ENCODE results near the gene PRDM15.

Gene PRDM15

DNA sequence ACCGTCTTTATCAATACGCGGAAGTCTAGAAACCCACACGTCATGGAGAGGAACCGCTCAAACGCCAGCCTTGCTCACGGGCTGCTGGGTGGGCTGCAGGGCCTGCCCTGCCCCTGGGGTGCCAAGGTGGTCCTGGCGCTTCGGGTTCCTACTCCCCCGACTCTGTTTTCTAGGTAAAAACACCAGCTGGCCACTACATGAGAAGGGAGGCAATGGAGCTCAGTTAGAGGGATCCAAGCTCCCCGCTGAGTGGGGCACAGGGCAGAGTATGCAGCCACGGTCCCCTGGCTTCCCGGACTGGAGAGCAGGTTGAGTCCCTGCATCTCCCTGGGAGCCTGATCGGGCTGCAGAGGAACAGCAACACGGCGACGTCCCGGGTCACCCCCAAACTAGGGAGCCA lies 71.0 kb downstream of the PRDM15 start:
- Histone ChIP-seq H3K9ac (ENCODE audit: low read depth, low read length) (no peak overlapping the region), H3K4me2 (ENCODE audit: low read length) (no peak overlapping the region), H3K27me3 (ENCODE audit: control insufficient read depth, insufficient read depth, low read length) (no peaks in the 10 kb centered on the region), H3K4me1 (ENCODE audit: control insufficient read depth, insufficient read depth, low read length) (peaks cover 4% of the 10 kb centered on the region), H3K4me3 (ENCODE audit: low read length) (no peak overlapping the region), H3K36me3 (ENCODE audit: insufficient read depth, low read length) (peaks cover 22% of the 10 kb centered on the region), H3K9me3 (replicated peaks; ENCODE audit: low read length) (no peaks in the 10 kb centered on the region)

DNA sequence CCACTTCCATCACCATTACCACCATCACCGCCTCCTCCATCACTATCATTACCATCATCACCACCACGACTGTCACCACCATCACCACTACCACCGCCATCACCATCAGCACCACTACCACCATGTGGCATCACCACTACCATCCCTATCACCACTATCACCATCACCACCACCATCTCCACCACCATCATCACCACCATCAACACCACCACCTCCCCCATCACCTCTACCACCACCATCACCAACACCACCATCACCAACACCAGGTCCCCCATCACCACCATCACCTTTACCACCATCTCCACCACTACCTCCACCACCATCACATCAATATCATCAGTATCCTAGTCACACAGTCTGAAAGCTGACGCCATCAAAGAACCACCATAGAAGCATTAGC lies 72.4 kb downstream of the PRDM15 start:
- peaks cover 17% of the 10 kb centered on the region for H3K36me3 ChIP-seq (ENCODE audit: insufficient read depth, low read length)
- no peaks in the 10 kb centered on the region for H3K9me3 ChIP-seq (replicated peaks; ENCODE audit: low read length)
- no peak overlapping the region for H3K4me2 ChIP-seq (ENCODE audit: low read length)
- H3K4me1 ChIP-seq (ENCODE audit: control insufficient read depth, insufficient read depth, low read length): peaks cover 10% of the 10 kb centered on the region
- no peak overlapping the region for H3K9ac ChIP-seq (ENCODE audit: low read depth, low read length)
- no peaks in the 10 kb centered on the region for H3K27me3 ChIP-seq (ENCODE audit: control insufficient read depth, insufficient read depth, low read length)
- H3K4me3 ChIP-seq (ENCODE audit: low read length): no peak overlapping the region

DNA sequence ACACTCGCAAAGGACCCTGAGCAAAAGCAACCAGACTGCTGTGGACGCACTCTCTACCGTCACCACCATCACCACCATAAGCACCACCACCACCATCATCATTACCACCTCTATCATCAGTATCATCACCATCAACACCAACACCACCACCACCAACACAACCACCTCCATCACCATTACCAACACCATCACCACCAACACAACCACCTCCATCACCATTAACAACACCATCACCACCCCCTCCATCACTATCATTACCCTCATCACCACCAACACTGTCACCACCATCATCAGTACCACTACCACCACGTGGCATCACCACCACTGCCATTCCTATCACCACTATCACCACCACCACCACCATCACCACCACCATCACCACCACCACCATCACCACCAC lies 73.5 kb downstream of the PRDM15 start:
- Histone ChIP-seq H3K36me3 (ENCODE audit: insufficient read depth, low read length) (peaks cover 24% of the 10 kb centered on the region), H3K9ac (ENCODE audit: low read depth, low read length) (no peak overlapping the region), H3K27me3 (ENCODE audit: control insufficient read depth, insufficient read depth, low read length) (no peaks in the 10 kb centered on the region), H3K4me1 (ENCODE audit: control insufficient read depth, insufficient read depth, low read length) (peaks cover 10% of the 10 kb centered on the region), H3K4me2 (ENCODE audit: low read length) (no peak overlapping the region), H3K9me3 (replicated peaks; ENCODE audit: low read length) (no peaks in the 10 kb centered on the region), H3K4me3 (ENCODE audit: low read length) (no peak overlapping the region)

GRCh38 chr21:41805038-41805437 lies 74.1 kb downstream of the PRDM15 start:
- Histone ChIP-seq H3K4me2 (ENCODE audit: low read length) (no peak overlapping the region), H3K4me3 (ENCODE audit: low read length) (no peak overlapping the region), H3K9ac (ENCODE audit: low read depth, low read length) (no peak overlapping the region), H3K9me3 (replicated peaks; ENCODE audit: low read length) (no peaks in the 10 kb centered on the region), H3K4me1 (ENCODE audit: control insufficient read depth, insufficient read depth, low read length) (peaks cover 10% of the 10 kb centered on the region), H3K36me3 (ENCODE audit: insufficient read depth, low read length) (peaks cover 19% of the 10 kb centered on the region), H3K27me3 (ENCODE audit: control insufficient read depth, insufficient read depth, low read length) (no peaks in the 10 kb centered on the region)

DNA sequence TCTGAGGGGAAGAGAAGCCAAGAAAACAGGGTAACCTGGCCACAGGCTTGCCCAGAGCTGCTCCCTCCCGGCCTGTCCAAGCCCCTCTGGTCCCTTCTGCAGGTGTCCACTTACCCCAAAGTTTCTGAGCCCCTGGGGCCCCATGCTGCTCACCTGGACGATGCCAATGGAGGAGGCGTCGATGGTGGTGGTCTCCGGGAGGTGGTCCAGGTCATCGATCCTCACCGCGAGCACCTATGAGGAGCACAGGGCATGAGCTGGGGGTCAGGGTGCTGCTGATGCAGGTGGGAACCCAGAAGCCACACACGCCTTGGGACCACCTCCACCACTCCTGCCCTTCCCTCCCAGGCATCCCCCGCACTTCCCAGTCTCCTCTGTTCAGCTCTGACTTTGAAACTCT lies 74.8 kb downstream of the PRDM15 start:
- H3K4me3 ChIP-seq (ENCODE audit: low read length): no peak overlapping the region
- H3K9me3 ChIP-seq (replicated peaks; ENCODE audit: low read length): no peaks in the 10 kb centered on the region
- peaks cover 17% of the 10 kb centered on the region for H3K36me3 ChIP-seq (ENCODE audit: insufficient read depth, low read length)
- no peaks in the 10 kb centered on the region for H3K27me3 ChIP-seq (ENCODE audit: control insufficient read depth, insufficient read depth, low read length)
- no peak overlapping the region for H3K4me2 ChIP-seq (ENCODE audit: low read length)
- peaks cover 10% of the 10 kb centered on the region for H3K4me1 ChIP-seq (ENCODE audit: control insufficient read depth, insufficient read depth, low read length)
- no peak overlapping the region for H3K9ac ChIP-seq (ENCODE audit: low read depth, low read length)

GRCh38 chr21:41803316-41803715 lies 75.8 kb downstream of the PRDM15 start:
- no peaks in the 10 kb centered on the region for H3K27me3 ChIP-seq (ENCODE audit: control insufficient read depth, insufficient read depth, low read length)
- no peaks in the 10 kb centered on the region for H3K9me3 ChIP-seq (replicated peaks; ENCODE audit: low read length)
- H3K9ac ChIP-seq (ENCODE audit: low read depth, low read length): no peak overlapping the region
- H3K4me3 ChIP-seq (ENCODE audit: low read length): no peak overlapping the region
- peaks cover 10% of the 10 kb centered on the region for H3K4me1 ChIP-seq (ENCODE audit: control insufficient read depth, insufficient read depth, low read length)
- H3K4me2 ChIP-seq (ENCODE audit: low read length): no peak overlapping the region
- peaks cover 20% of the 10 kb centered on the region for H3K36me3 ChIP-seq (ENCODE audit: insufficient read depth, low read length)

GRCh38 chr21:41802684-41803083 lies 76.5 kb downstream of the PRDM15 start:
- H3K4me1 ChIP-seq (ENCODE audit: control insufficient read depth, insufficient read depth, low read length): peaks cover 10% of the 10 kb centered on the region
- H3K36me3 ChIP-seq (ENCODE audit: insufficient read depth, low read length): peaks cover 22% of the 10 kb centered on the region
- H3K4me3 ChIP-seq (ENCODE audit: low read length): no peak overlapping the region
- H3K9ac ChIP-seq (ENCODE audit: low read depth, low read length): no peak overlapping the region
- no peaks in the 10 kb centered on the region for H3K9me3 ChIP-seq (replicated peaks; ENCODE audit: low read length)
- no peaks in the 10 kb centered on the region for H3K27me3 ChIP-seq (ENCODE audit: control insufficient read depth, insufficient read depth, low read length)
- peak overlapping the region; percentile 17 for H3K4me2 ChIP-seq (ENCODE audit: low read length)

DNA sequence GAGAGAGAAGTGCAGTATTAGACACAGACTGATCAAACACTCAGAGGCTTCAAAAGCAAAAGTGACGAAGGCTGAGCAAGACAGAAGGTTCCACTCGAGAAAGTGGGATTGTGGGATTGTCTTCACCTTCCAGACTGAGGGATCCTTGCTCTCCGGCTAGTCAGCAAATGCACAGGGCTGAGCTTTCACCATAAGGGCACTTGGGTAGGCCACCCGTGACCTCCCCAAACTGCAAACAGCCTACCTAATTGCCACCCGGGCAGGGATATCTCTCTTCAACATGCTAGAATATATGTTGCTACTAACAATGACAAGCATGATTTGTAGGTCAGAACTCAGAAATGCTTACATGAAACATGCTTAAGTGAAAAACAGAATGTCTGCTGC lies 77.0 kb downstream of the PRDM15 start:
- H3K36me3 ChIP-seq (ENCODE audit: insufficient read depth, low read length): peaks cover 22% of the 10 kb centered on the region
- no peak overlapping the region for H3K4me3 ChIP-seq (ENCODE audit: low read length)
- no peak overlapping the region for H3K4me2 ChIP-seq (ENCODE audit: low read length)
- no peaks in the 10 kb centered on the region for H3K27me3 ChIP-seq (ENCODE audit: control insufficient read depth, insufficient read depth, low read length)
- H3K9me3 ChIP-seq (replicated peaks; ENCODE audit: low read length): no peaks in the 10 kb centered on the region
- peaks cover 10% of the 10 kb centered on the region for H3K4me1 ChIP-seq (ENCODE audit: control insufficient read depth, insufficient read depth, low read length)
- no peak overlapping the region for H3K9ac ChIP-seq (ENCODE audit: low read depth, low read length)

GRCh38 chr21:41801321-41802197 lies 77.6 kb downstream of the PRDM15 start:
- Histone ChIP-seq H3K4me2 (ENCODE audit: low read length) (no peak overlapping the region), H3K9ac (ENCODE audit: low read depth, low read length) (no peak overlapping the region), H3K4me3 (ENCODE audit: low read length) (no peak overlapping the region), H3K36me3 (ENCODE audit: insufficient read depth, low read length) (peaks cover 22% of the 10 kb centered on the region), H3K9me3 (replicated peaks; ENCODE audit: low read length) (no peaks in the 10 kb centered on the region), H3K4me1 (ENCODE audit: control insufficient read depth, insufficient read depth, low read length) (peaks cover 10% of the 10 kb centered on the region), H3K27me3 (ENCODE audit: control insufficient read depth, insufficient read depth, low read length) (no peaks in the 10 kb centered on the region)

DNA sequence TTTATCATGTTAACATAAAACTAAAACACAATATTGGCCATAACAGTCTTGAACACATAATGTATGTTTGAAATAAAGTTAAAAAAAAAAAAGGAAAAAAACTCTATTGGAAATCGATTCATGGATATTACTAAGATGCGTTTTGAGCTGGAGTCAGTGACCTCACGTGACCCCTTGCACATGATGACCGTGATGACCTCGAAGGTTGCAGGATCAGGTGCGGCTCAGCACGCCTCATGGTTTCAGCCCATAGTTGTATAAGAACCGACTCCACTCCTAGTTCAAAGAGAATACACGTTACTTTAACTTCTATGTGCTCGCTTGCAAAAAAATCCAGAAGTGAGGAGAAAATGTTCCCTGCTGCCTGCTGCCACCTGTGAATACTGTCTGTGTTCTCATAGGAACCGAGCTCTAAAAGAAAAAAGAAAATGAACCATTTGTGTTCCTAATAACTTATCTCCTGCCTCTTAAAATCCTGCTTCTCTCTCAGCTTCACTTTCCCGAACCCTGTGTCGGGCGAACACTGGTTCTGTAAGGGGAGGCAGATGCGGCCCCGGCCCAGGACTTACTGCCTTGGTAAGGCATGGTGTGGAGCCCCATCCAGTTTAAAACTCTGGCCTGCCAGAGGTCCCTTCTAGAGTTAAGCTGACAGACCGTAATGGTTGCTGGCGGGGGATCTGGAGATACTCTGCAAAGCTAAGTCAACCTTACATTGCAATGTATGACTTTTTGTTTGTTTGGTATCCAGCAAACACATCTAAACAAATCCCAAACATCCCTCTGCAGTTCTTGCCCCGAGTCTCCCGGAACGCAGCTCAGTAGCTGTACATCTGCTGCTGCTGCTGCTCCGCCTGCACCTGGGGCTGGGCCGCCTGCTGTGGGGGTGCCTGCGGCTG lies 78.5 kb downstream of the PRDM15 start:
- peaks cover 10% of the 10 kb centered on the region for H3K4me1 ChIP-seq (ENCODE audit: control insufficient read depth, insufficient read depth, low read length)
- no peak overlapping the region for H3K4me2 ChIP-seq (ENCODE audit: low read length)
- H3K9ac ChIP-seq (ENCODE audit: low read depth, low read length): no peak overlapping the region
- H3K27me3 ChIP-seq (ENCODE audit: control insufficient read depth, insufficient read depth, low read length): no peaks in the 10 kb centered on the region
- no peaks in the 10 kb centered on the region for H3K9me3 ChIP-seq (replicated peaks; ENCODE audit: low read length)
- H3K4me3 ChIP-seq (ENCODE audit: low read length): no peak overlapping the region
- H3K36me3 ChIP-seq (ENCODE audit: insufficient read depth, low read length): peaks cover 22% of the 10 kb centered on the region

GRCh38 chr21:41799763-41800162 lies 79.4 kb downstream of the PRDM15 start:
- H3K9me3 ChIP-seq (replicated peaks; ENCODE audit: low read length): no peaks in the 10 kb centered on the region
- H3K4me1 ChIP-seq (ENCODE audit: control insufficient read depth, insufficient read depth, low read length): peaks cover 10% of the 10 kb centered on the region
- H3K36me3 ChIP-seq (ENCODE audit: insufficient read depth, low read length): peaks cover 21% of the 10 kb centered on the region
- no peak overlapping the region for H3K4me2 ChIP-seq (ENCODE audit: low read length)
- no peaks in the 10 kb centered on the region for H3K27me3 ChIP-seq (ENCODE audit: control insufficient read depth, insufficient read depth, low read length)
- no peak overlapping the region for H3K4me3 ChIP-seq (ENCODE audit: low read length)
- no peak overlapping the region for H3K9ac ChIP-seq (ENCODE audit: low read depth, low read length)
